CD4-positive, alpha-beta T cell (primary cell): ENCODE measurements around the gene ZBTB5. TPM values are rescaled to one million over a fixed set of nuclear protein-coding genes. Genes with fewer than 3 reads are reported as not detected.

Experiments
- ATAC-seq: fragments of 200-7000 bp; cut with Tn5 transposase; one replicate; pipeline ENCODE4 v1.10.0; 2022; ENCODE audit warnings: mild to moderate bottlenecking; ENCODE audit not compliant: poor library complexity
- CTCF ChIA-PET: fragments of 350-600 bp; sonication (Branson Sonifier 250); formaldehyde crosslinking; loops from one replicate; lab custom pipeline; 2021; ENCODE audit warnings: antibody characterized with exemption, inconsistent platforms; lab: Charles Lee
- POLR2A ChIA-PET: fragments of 350-600 bp; sonication (Branson Sonifier 250); formaldehyde crosslinking; loops from one replicate; lab custom pipeline; 2021; ENCODE audit warnings: antibody characterized with exemption, inconsistent platforms; lab: Charles Lee
- DNase-seq, 14 experiments: peaks; one replicate each; pipeline ENCODE4 v3.0.0-alpha.2; 2013 to 2020; ENCODE audit warnings: mixed read lengths in 2 of 14
- H3K27ac ChIP-seq, 2 donors: one replicate each; pipeline versions ENCODE4 v1.5.1 to v1.7.0; 2013; ENCODE audit warnings: low read length in 2 of 2, low read depth in 1 of 2, mild to moderate bottlenecking in 1 of 2
- H3K27me3 ChIP-seq, 2 experiments: 1 replicate in 1 of 2; 2 replicates in 1 of 2; pipeline versions ENCODE4 v1.6.1 to v1.7.0; 2013; ENCODE audit warnings: low read length in 2 of 2, control low read depth in 1 of 2, mild to moderate bottlenecking in 1 of 2, moderate library complexity in 1 of 2; ENCODE audit not compliant: insufficient read depth in 2 of 2, control insufficient read depth in 1 of 2
- H3K36me3 ChIP-seq: one replicate; pipeline ENCODE4 v1.6.1; 2013; ENCODE audit warnings: low read length, control low read depth; ENCODE audit not compliant: insufficient read depth
- H3K4me1 ChIP-seq: one replicate; pipeline ENCODE4 v1.6.1; 2013; ENCODE audit warnings: low read length, control low read depth; ENCODE audit not compliant: insufficient read depth
- H3K4me3 ChIP-seq: one replicate; pipeline ENCODE4 v1.5.1; 2013; ENCODE audit warnings: mild to moderate bottlenecking, low read length, moderate library complexity
- H3K9me3 ChIP-seq, 2 experiments: 1 replicate in 1 of 2; 2 replicates in 1 of 2; pipeline versions ENCODE4 v1.6.1 to v1.7.0; 2013; ENCODE audit warnings: low read length in 2 of 2, mild to moderate bottlenecking in 2 of 2, control low read depth in 1 of 2, moderate library complexity in 1 of 2; ENCODE audit not compliant: control insufficient read depth in 1 of 2, insufficient read depth in 1 of 2
- H3K27ac Mint-ChIP-seq: one replicate; pipeline ENCODE4 v1.8.0; 2020; ENCODE audit warnings: mixed read lengths
- H3K27me3 Mint-ChIP-seq: one replicate; pipeline ENCODE4 v1.8.0; 2021; ENCODE audit warnings: mixed read lengths
- H3K36me3 Mint-ChIP-seq: one replicate; pipeline ENCODE4 v1.8.0; 2021; ENCODE audit warnings: low read depth, mixed read lengths
- H3K4me1 Mint-ChIP-seq: one replicate; pipeline ENCODE4 v1.8.0; 2021; ENCODE audit warnings: low read depth, mixed read lengths
- H3K4me3 Mint-ChIP-seq: one replicate; pipeline ENCODE4 v1.8.0; 2020; ENCODE audit warnings: mild to moderate bottlenecking, mixed read lengths
- H3K9me3 Mint-ChIP-seq: one replicate; pipeline ENCODE4 v1.8.0; 2020; ENCODE audit warnings: mixed read lengths
- CTCF ChIP-seq: fragments of 200-600 bp; IDR thresholded peaks from one replicate; pipeline ENCODE4 v1.8.0; 2022; ENCODE audit warnings: antibody characterized with exemption, mild to moderate bottlenecking
- intact Hi-C, 2 experiments: fragments of 100-400 bp; cut with DNase I in 1 of 2; cut with micrococcal nuclease in 1 of 2; formaldehyde crosslinking; loops; one replicate each; pipeline versions ENCODE4 v1.15.1 to v1.9.0; 2023 to 2025; cut with DNase I, micrococcal nuclease
- total RNA-seq, 174 experiments: library from RNA in 2 of 174; stranded (reverse) in 2 of 174; gene quantifications; one replicate each; pipeline ENCODE4 v1.2.3 and lab custom pipeline; 2021 to 2026

The ZBTB5 gene
- total RNA-seq, 2 experiments from 2014 or later: 21.3 to 22.0 TPM

DNA sequence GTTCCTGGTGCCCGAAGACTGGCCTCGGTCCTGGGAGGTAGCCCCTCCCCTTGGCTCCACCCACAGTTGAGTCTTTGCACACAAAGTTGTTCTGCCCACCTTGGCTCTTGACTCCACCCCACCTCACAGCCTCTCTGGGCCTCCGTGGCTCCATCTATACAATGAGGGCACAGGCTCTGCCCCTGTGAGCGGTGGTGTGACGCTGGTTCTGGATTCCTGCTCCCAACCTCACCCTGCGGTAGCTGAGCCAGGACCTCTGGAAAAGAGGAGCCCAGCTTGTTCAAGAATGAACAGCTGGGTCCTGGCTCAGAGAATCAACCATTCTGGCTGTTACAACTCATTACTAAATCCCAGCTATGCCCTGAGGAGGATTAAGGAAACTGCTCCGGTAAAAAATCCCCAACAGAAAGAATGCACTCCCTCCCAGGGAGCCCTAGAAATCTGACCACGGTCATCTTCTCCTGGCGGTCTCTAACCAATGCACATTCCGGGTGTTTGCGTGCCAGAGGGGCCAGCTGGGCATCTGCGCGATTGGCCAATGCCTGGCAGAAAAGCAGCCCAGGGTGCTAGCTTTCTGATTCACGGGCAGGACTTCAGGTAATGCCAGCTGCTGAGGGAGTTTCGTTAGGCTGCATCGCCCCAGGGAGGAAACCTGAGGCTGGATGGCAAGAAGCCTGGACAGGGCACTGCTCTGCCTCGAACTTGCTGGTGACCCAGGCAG is 52.7 kb downstream of the ZBTB5 start:
- no peaks in the 10 kb centered on the region for H3K36me3 ChIP-seq
- H3K36me3 Mint-ChIP-seq: no peaks in the 10 kb centered on the region
- H3K27me3 ChIP-seq: no peaks in the 10 kb centered on the region
- CTCF ChIA-PET: no interaction called here
- H3K4me3 Mint-ChIP-seq: no peak overlapping the region
- no peak overlapping the region for H3K4me3 ChIP-seq
- intact Hi-C loops: loop anchor here in 1 of 2 experiments (2.0 to 5.0 kb wide), 2 partner anchors 98 to 185 kb away; no protein-coding TSS in a partner anchor
- no peak for TF ChIP-seq CTCF
- no peaks in the 10 kb centered on the region for H3K9me3 Mint-ChIP-seq
- H3K4me1 Mint-ChIP-seq: peaks cover 13% of the 10 kb centered on the region
- H3K27me3 Mint-ChIP-seq: no peaks in the 10 kb centered on the region
- H3K4me1 ChIP-seq: peaks cover 29% of the 10 kb centered on the region
- no peak for ATAC-seq
- H3K27ac Mint-ChIP-seq: no peak overlapping the region
- POLR2A ChIA-PET: no interaction called here
- no peak for DNase-seq
- no peaks in the 10 kb centered on the region for H3K9me3 ChIP-seq
- no peak overlapping the region for H3K27ac ChIP-seq

DNA sequence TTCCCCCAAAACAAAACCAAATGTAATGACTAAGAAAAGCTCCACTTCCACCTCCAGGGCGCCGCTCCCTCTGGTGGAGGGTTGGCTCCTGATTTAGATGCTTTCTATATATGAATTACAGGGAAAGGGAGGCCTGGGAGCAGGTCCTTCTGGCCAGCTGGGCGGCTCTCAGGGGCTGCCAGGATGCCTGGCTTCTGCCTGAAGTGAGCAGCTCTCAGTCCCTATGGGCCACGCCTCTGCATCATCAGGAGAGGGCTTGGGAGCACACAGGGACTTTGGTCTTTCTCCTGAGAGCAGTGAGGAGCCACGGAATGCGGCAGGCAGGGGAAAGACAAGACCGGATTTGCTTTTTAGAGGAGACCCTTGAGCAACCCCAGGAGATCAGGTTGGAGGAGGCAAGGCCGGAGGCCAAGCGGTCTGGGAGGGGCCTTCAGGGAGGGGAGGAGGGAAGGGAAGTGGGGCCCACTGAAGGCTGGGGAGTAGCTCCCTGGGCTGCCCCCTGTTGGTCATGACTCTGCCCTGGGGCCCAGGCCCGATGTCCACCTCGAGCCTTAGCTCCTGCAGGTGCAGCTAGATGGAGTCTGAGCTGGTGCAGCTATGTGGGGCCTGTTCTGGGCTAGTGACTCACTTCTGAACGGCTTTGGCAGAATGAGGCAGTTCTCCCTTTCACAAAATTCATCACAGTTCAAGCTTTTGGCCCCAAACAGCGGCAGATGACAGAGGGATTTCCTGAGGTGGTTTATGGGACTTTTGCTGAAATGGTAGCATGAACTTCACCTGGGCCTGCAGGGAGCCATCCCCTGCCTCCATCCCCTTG is 54.1 kb downstream of the ZBTB5 start:
- DNase-seq (no peak), ATAC-seq (no peak)
- Mint-ChIP-seq H3K27ac (no peak overlapping the region), H3K4me3 (no peak overlapping the region), H3K36me3 (no peaks in the 10 kb centered on the region), H3K4me1 (peaks cover 13% of the 10 kb centered on the region), H3K27me3 (no peaks in the 10 kb centered on the region), H3K9me3 (no peaks in the 10 kb centered on the region)
- CTCF ChIA-PET: no interaction called here
- Histone ChIP-seq H3K4me3 (no peak overlapping the region), H3K27me3 (no peaks in the 10 kb centered on the region), H3K4me1 (peaks cover 29% of the 10 kb centered on the region), H3K36me3 (no peaks in the 10 kb centered on the region), H3K27ac (no peak overlapping the region), H3K9me3 (no peaks in the 10 kb centered on the region)
- intact Hi-C loops: loop anchor here in 1 of 2 experiments (5.0 kb wide), 1 partner anchor 186 kb away; no protein-coding TSS in a partner anchor
- TF ChIP-seq CTCF: no peak
- POLR2A ChIA-PET: interaction anchor here (1.1 kb wide), 1 partner anchor 11 kb away, joined by 3 read pairs; the partner anchor contains the start of gene GRHPR

DNA sequence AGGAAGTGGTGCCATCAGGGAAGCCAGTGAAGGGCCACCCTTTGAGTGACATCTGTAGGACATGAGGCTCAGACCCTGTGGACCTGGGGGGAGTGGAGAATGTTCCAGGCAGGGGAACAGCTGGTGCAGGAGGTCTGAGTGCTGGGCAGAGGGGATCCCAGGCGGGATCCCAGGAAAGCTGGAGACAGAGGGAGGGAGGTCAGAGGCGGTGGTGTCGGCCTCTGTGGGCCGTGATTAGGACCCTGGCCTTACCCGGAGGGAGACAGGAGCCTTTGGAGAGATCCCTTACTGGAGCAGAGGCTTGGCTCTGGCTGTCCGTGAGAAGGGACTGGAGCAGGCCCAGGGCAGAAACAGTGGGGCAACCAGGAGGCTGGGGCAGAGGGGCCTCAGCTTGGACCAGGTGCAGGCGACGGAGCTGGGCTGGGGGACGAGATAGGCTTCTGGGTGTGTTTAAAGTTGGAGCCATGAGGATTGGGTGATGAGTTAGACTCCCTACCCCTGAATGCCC is 54.8 kb downstream of the ZBTB5 start:
- CTCF ChIA-PET: no interaction called here

More for the DNA sequence above, 54.8 kb downstream of the ZBTB5 start:
- POLR2A ChIA-PET: no interaction called here
- H3K36me3 Mint-ChIP-seq: no peaks in the 10 kb centered on the region
- no peaks in the 10 kb centered on the region for H3K27me3 ChIP-seq
- no peak overlapping the region for H3K4me3 ChIP-seq
- H3K27ac ChIP-seq: no peak overlapping the region
- intact Hi-C loops: loop anchor here in 1 of 2 experiments (5.0 kb wide), 1 partner anchor 187 kb away; no protein-coding TSS in a partner anchor
- H3K27ac Mint-ChIP-seq: no peak overlapping the region
- H3K4me1 Mint-ChIP-seq: peaks cover 12% of the 10 kb centered on the region
- no peak for DNase-seq
- no peaks in the 10 kb centered on the region for H3K9me3 ChIP-seq
- no peaks in the 10 kb centered on the region for H3K27me3 Mint-ChIP-seq
- ATAC-seq: no peak
- no peak overlapping the region for H3K4me3 Mint-ChIP-seq
- no peak for TF ChIP-seq CTCF
- peaks cover 27% of the 10 kb centered on the region for H3K4me1 ChIP-seq
- H3K9me3 Mint-ChIP-seq: no peaks in the 10 kb centered on the region
- no peaks in the 10 kb centered on the region for H3K36me3 ChIP-seq
